ENCODE data around the gene EDN2.

- TF ChIP-seq EZH2 (optimal IDR thresholded peaks at IDR 0.05; ENCODE audit: low read depth, low read length) (no peak), CTCF (IDR thresholded peaks at IDR 0.05; ENCODE audit: low read length) (no peak), EZH2phosphoT487 (IDR thresholded peaks at IDR 0.05; ENCODE audit: low read length) (no peak)
Observed at GRCh38 chr1:41525891-41526587, 41.6 kb upstream of the EDN2 start.
